PC-3 (cell line): Measurements from ENCODE around the gene SLC17A1. TPM values are rescaled to one million over a fixed set of nuclear protein-coding genes. Genes with fewer than 3 reads are reported as not detected.
A peak's percentile ranks its signal among the peaks of the same experiment; 100 is the strongest.

ENCODE experiments used
- ATAC-seq: fragments of 200-7000 bp; cut with Tn5 transposase; 2 replicates; pipeline ENCODE4 v1.9.1; 2020; ENCODE audit warnings: mild to moderate bottlenecking, moderate library complexity
- BruUV-seq: library from RNA; stranded (reverse); fragments of 400-500 nt; replicated peaks from 2 replicates; lab custom pipeline; 2021; lab: Mats Ljungman, UMichigan
- CTCF ChIA-PET: fragments of 300-600 bp; sonication (Branson Sonifier 250); formaldehyde crosslinking; loops from one replicate; lab custom pipeline; 2022; ENCODE audit warnings: antibody characterized with exemption; lab: Charles Lee
- POLR2A ChIA-PET: fragments of 300-600 bp; sonication (Branson Sonifier 250); formaldehyde crosslinking; loops from one replicate; lab custom pipeline; 2022; ENCODE audit warnings: antibody characterized with exemption; ENCODE audit not compliant: unreplicated experiment; lab: Charles Lee
- DNase-seq: peaks from one replicate; pipeline ENCODE4 v3.0.0-alpha.2; 2015
- H2AFZ ChIP-seq: fragments of 300-600 bp; sonication (generic); 2 replicates; pipeline ENCODE4 v1.6.0; 2016; ENCODE audit warnings: antibody characterized with exemption, low read length
- H3F3A ChIP-seq: fragments of 300-600 bp; sonication (generic); one replicate; pipeline ENCODE4 v1.6.0; 2017; ENCODE audit warnings: antibody characterized with exemption, low read length, control low read depth, mild to moderate bottlenecking; ENCODE audit not compliant: unreplicated experiment
- H3K27ac ChIP-seq: fragments of 300-600 bp; sonication (generic); 2 replicates; pipeline ENCODE4 v1.5.1; 2016; ENCODE audit warnings: mild to moderate bottlenecking, low read length
- H3K27me3 ChIP-seq: fragments of 300-600 bp; sonication (generic); 2 replicates; pipeline ENCODE4 v1.6.1; 2016; ENCODE audit warnings: low read length, mixed read lengths
- H3K36me3 ChIP-seq: fragments of 300-600 bp; sonication (generic); 2 replicates; pipeline ENCODE4 v1.6.1; 2016; ENCODE audit warnings: low read depth, mixed run types, low read length, mixed read lengths
- H3K4me1 ChIP-seq: fragments of 300-600 bp; sonication (generic); 2 replicates; pipeline ENCODE4 v1.5.1; 2016; ENCODE audit warnings: low read length; ENCODE audit not compliant: insufficient read depth
- H3K4me2 ChIP-seq: fragments of 300-600 bp; sonication (generic); 2 replicates; pipeline ENCODE4 v1.6.0; 2016; ENCODE audit warnings: low read length
- H3K4me3 ChIP-seq: fragments of 300-600 bp; sonication (generic); 2 replicates; pipeline ENCODE4 v1.5.1; 2016; ENCODE audit warnings: mild to moderate bottlenecking, low read length, mixed read lengths
- H3K79me2 ChIP-seq: fragments of 300-600 bp; sonication (generic); 2 replicates; pipeline ENCODE4 v1.6.1; 2017; ENCODE audit warnings: low read length, mixed read lengths
- H3K9ac ChIP-seq: fragments of 300-600 bp; sonication (generic); 2 replicates; pipeline ENCODE4 v1.6.0; 2016; ENCODE audit warnings: mild to moderate bottlenecking, low read length
- H3K9me2 ChIP-seq: fragments of 300-600 bp; sonication (generic); replicated peaks from 2 replicates; pipeline ENCODE4 v1.6.1; 2016; ENCODE audit warnings: mixed run types, low read length, mixed read lengths
- H3K9me3 ChIP-seq: fragments of 300-600 bp; sonication (generic); 2 replicates; pipeline ENCODE4 v1.6.1; 2016; ENCODE audit warnings: low read length, mixed read lengths
- H4K20me1 ChIP-seq: fragments of 300-600 bp; sonication (generic); 2 replicates; pipeline ENCODE4 v1.6.1; 2016; ENCODE audit warnings: low read length, mixed read lengths
- CTCF ChIP-seq: fragments of 300-600 bp; sonication (generic); conservative IDR thresholded peaks from 2 replicates; pipeline ENCODE4 v1.5.1; 2017; ENCODE audit warnings: antibody characterized with exemption, low read depth, mild to moderate bottlenecking, low read length
- EZH2 ChIP-seq: fragments of 300-600 bp; sonication (generic); IDR thresholded peaks from one replicate; pipeline ENCODE4 v1.6.1; 2017; ENCODE audit warnings: antibody characterized with exemption, mild to moderate bottlenecking, low read length; ENCODE audit not compliant: unreplicated experiment
- EZH2phosphoT487 ChIP-seq: fragments of 300-600 bp; sonication (generic); IDR thresholded peaks from 2 replicates; pipeline ENCODE4 v1.6.1; 2018; ENCODE audit warnings: mild to moderate bottlenecking, antibody characterized with exemption, low read length, borderline replicate concordance
- intact Hi-C: fragments of 100-400 bp; cut with micrococcal nuclease; formaldehyde crosslinking; loops from 2 replicates; pipeline ENCODE4 v1.9.0; 2023
- total RNA-seq: library from RNA; depleted of rRNA; stranded (reverse); fragments of >200 nt; gene quantifications from 2 replicates; pipeline ENCODE4 v1.2.3, GENCODE V29; 2014

Gene SLC17A1
- total RNA-seq, 1 experiment from 2014 or later, result not detected

- Histone ChIP-seq H3K9me3 (no peaks in the 10 kb centered on the region), H3K36me3 (no peaks in the 10 kb centered on the region), H3F3A (no peaks in the 10 kb centered on the region), H3K9ac (no peak overlapping the region), H3K4me2 (no peak overlapping the region), H3K4me1 (no peaks in the 10 kb centered on the region), H3K4me3 (no peak overlapping the region), H3K9me2 (no peaks in the 10 kb centered on the region), H2AFZ (no peak overlapping the region), H3K27ac (no peak overlapping the region), H4K20me1 (no peaks in the 10 kb centered on the region), H3K79me2 (no peaks in the 10 kb centered on the region), H3K27me3 (peaks cover 13% of the 10 kb centered on the region; the same call in 1 of the 2 replicates)
- DNase-seq, result peak; percentile 77
- intact Hi-C loops, result loop anchor here (1.0 to 2.0 kb wide), 3 partner anchors 102 to 214 kb away; no protein-coding TSS in a partner anchor
- CTCF ChIA-PET, result interaction anchor here (1.1 kb wide), 1 partner anchor 102 kb away, joined by 3 read pairs; no protein-coding TSS in a partner anchor
- peak; percentile 83 for ATAC-seq
- POLR2A ChIA-PET, result no interaction called here
- BruUV-seq, result no TSS peak
- TF ChIP-seq EZH2phosphoT487 (no peak), CTCF (peak; percentile 73)
Observed at GRCh38 chr6:25788305-25788922, 43.4 kb downstream of the SLC17A1 start.

GRCh38 chr6:25787428-25787827, 44.4 kb downstream of the SLC17A1 start:
- no peak for TF ChIP-seq EZH2phosphoT487
- TF ChIP-seq CTCF, result no peak
- TF ChIP-seq EZH2, result no peak
- ChIA-PET POLR2A (no interaction called here), CTCF (no interaction called here)
- Histone ChIP-seq H3K4me1 (no peaks in the 10 kb centered on the region), H3K4me3 (no peak overlapping the region), H3K4me2 (no peak overlapping the region), H3K27ac (no peak overlapping the region), H3K9ac (no peak overlapping the region), H3F3A (no peaks in the 10 kb centered on the region), H3K9me2 (no peaks in the 10 kb centered on the region), H3K9me3 (no peaks in the 10 kb centered on the region), H4K20me1 (no peaks in the 10 kb centered on the region), H3K27me3 (peaks cover 13% of the 10 kb centered on the region; the same call in 1 of the 2 replicates), H3K79me2 (no peaks in the 10 kb centered on the region), H2AFZ (no peak overlapping the region), H3K36me3 (no peaks in the 10 kb centered on the region)
- intact Hi-C loops, result no loop called here
- no TSS peak for BruUV-seq
- ATAC-seq (no peak), DNase-seq (no peak)

- intact Hi-C loops, result no loop called here
- no peaks in the 10 kb centered on the region for H3F3A ChIP-seq
- no peak for TF ChIP-seq EZH2phosphoT487
- TF ChIP-seq CTCF, result no peak
- DNase-seq, result no peak
- no peak overlapping the region for H3K4me2 ChIP-seq
- BruUV-seq, result no TSS peak
- H4K20me1 ChIP-seq, result no peaks in the 10 kb centered on the region
- no peaks in the 10 kb centered on the region for H3K9me2 ChIP-seq
- no peak overlapping the region for H3K4me3 ChIP-seq
- peaks cover 48% of the 10 kb centered on the region for H3K27me3 ChIP-seq
- no peaks in the 10 kb centered on the region for H3K4me1 ChIP-seq
- no peak overlapping the region for H2AFZ ChIP-seq
- H3K27ac ChIP-seq, result no peak overlapping the region
- ATAC-seq, result no peak
- CTCF ChIA-PET, result no interaction called here
- H3K9ac ChIP-seq, result no peak overlapping the region
- no peaks in the 10 kb centered on the region for H3K9me3 ChIP-seq
- POLR2A ChIA-PET, result no interaction called here
- no peaks in the 10 kb centered on the region for H3K79me2 ChIP-seq
- H3K36me3 ChIP-seq, result no peaks in the 10 kb centered on the region
Observed at GRCh38 chr6:25781134-25781533, 50.7 kb downstream of the SLC17A1 start.
